GM12891 (cell line): ENCODE results near the gene GRM4.

Source experiments
- PAX5 ChIP-seq: IDR thresholded peaks from 2 replicates; pipeline ENCODE4 v1.6.1; 2011; ENCODE audit warnings: low read length, moderate library complexity, mild to moderate bottlenecking; ENCODE audit not compliant: insufficient read depth, severe bottlenecking
- POLR2A ChIP-seq: IDR thresholded peaks from 2 replicates; pipeline ENCODE4 v1.6.1; 2011; ENCODE audit warnings: low read depth, low read length, control low read depth
- POLR2AphosphoS5 ChIP-seq: IDR thresholded peaks from 2 replicates; pipeline ENCODE4 v1.6.1; 2011; ENCODE audit warnings: low read depth, low read length, control low read depth
- POU2F2 ChIP-seq: IDR thresholded peaks from 2 replicates; pipeline ENCODE4 v1.6.1; 2011; ENCODE audit warnings: low read depth, mild to moderate bottlenecking, control low read depth, low read length, moderate library complexity
- TAF1 ChIP-seq: IDR thresholded peaks from 2 replicates; pipeline ENCODE4 v1.6.1; 2011; ENCODE audit warnings: low read depth, low read length, control low read depth

DNA sequence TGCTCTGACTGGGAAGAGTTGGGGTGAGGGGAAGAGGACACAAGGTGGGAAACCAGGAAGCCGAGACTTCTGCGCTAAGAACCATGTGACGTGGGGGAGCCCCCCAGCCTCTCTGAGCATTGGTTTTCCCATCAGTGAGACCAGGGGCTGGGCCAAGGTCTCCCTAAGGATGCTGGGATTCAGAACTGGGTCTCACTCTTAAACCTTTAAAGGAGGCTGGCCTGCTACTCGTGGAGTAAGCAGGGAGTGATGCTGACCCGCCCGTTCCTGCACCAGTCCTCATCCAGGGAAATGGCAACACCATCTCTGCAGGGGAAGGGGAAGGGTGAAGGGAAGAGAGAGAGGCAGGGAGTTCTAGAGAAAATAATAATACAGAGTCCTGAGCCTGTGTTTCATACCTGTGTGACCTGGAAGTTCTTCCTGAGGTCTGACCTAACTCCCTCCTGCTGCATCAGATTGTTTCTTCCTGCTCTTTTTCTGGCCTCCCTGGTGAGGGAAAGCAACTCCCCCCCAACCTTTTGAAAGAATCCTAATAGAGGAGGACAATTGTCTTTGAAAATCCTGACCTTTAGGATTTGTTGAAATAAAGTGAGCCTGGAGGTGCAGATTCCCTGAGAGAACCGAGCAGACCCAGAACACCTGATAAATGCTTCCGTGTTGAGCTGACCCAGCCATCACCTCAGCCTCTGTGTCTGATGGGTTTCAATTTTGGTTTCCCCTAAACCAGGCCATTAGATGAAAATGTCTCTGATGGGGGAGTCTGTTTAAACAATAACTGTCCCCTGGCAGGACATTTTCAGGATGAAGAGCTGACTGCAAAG lies 3.0 kb upstream of the GRM4 start:
- no peak for TF ChIP-seq POLR2AphosphoS5
- TF ChIP-seq POU2F2, result no peak
- TF ChIP-seq POLR2A, result no peak
- TF ChIP-seq PAX5, result no peak
- no peak for TF ChIP-seq TAF1
